G401 (cell line): ENCODE data around the gene SPPL2C. TPM values are rescaled to one million over a fixed set of nuclear protein-coding genes. Genes with fewer than 3 reads are reported as not detected.

Source experiments
- DNase-seq: peaks from one replicate; pipeline ENCODE4 v3.0.0-alpha.2; 2015; ENCODE audit warnings: low spot score
- in situ Hi-C: cut with HindIII; loops from 2 replicates; pipeline ENCODE4 v1.10.0; 2016; ENCODE audit warnings: low sequenced_read_pairs, mixed read lengths
- total RNA-seq: library from RNA; depleted of rRNA; stranded (reverse); fragments of >200 nt; shearing (Covaris generic); gene quantifications from 2 replicates; pipeline ENCODE4 v1.2.3, GENCODE V29; 2014; rRNA removed

Gene SPPL2C
- total RNA-seq: not detected in 2 replicates

- in situ Hi-C loops: no loop called here
- peak; percentile 10 for DNase-seq
These were observed at the start of gene SPPL2C for GRCh38 chr17:45844695-45845375. TSS of gene SPPL2C (plus strand) at chr17:45844881. CDS start at chr17:45844907, 26 bp downstream.

- DNase-seq: no peak
- in situ Hi-C loops: no loop called here
These were observed 43.9 kb upstream of the SPPL2C start for GRCh38 chr17:45800816-45801215.

GRCh38 chr17:45801421-45801820 is 43.3 kb upstream of the SPPL2C start:
- in situ Hi-C loops: no loop called here
- peak; percentile 78 for DNase-seq

GRCh38 chr17:45808845-45809244 is 35.8 kb upstream of the SPPL2C start:
- no peak for DNase-seq
- in situ Hi-C loops: no loop called here

GRCh38 chr17:45809499-45809898 is 35.2 kb upstream of the SPPL2C start:
- in situ Hi-C loops: no loop called here
- DNase-seq: peak; percentile 41

GRCh38 chr17:45812102-45812501 is 32.6 kb upstream of the SPPL2C start:
- DNase-seq: peak; percentile 66
- in situ Hi-C loops: no loop called here

GRCh38 chr17:45813048-45813725 is 31.5 kb upstream of the SPPL2C start:
- in situ Hi-C loops: no loop called here
- DNase-seq: no peak

- in situ Hi-C loops: no loop called here
- peak; percentile 95 for DNase-seq
These were observed 29.8 kb upstream of the SPPL2C start for GRCh38 chr17:45814622-45815606.

GRCh38 chr17:45815752-45816151 is 28.9 kb upstream of the SPPL2C start:
- in situ Hi-C loops: no loop called here
- no peak for DNase-seq

GRCh38 chr17:45818041-45818440 is 26.6 kb upstream of the SPPL2C start:
- in situ Hi-C loops: no loop called here
- no peak for DNase-seq

GRCh38 chr17:45818699-45819098 is 26.0 kb upstream of the SPPL2C start:
- peak; percentile 56 for DNase-seq
- in situ Hi-C loops: no loop called here

- in situ Hi-C loops: no loop called here
- no peak for DNase-seq
These were observed 25.0 kb upstream of the SPPL2C start for GRCh38 chr17:45819632-45820031.

- DNase-seq: peak; percentile 90
- in situ Hi-C loops: no loop called here
These were observed 24.5 kb upstream of the SPPL2C start for GRCh38 chr17:45820052-45820780.

- in situ Hi-C loops: no loop called here
These were observed 23.5 kb upstream of the SPPL2C start for GRCh38 chr17:45821147-45821546.

GRCh38 chr17:45823598-45823997 is 21.1 kb upstream of the SPPL2C start:
- DNase-seq: no peak
- in situ Hi-C loops: no loop called here

More at GRCh38 chr17:45821147-45821546, 23.5 kb upstream of the SPPL2C start:
- no peak for DNase-seq

- DNase-seq: no peak
- in situ Hi-C loops: no loop called here
These were observed 20.2 kb upstream of the SPPL2C start for GRCh38 chr17:45824475-45824874.

- in situ Hi-C loops: no loop called here
- DNase-seq: no peak
These were observed 19.7 kb upstream of the SPPL2C start for GRCh38 chr17:45824901-45825492.

- in situ Hi-C loops: no loop called here
- peak; percentile 61 for DNase-seq
These were observed 18.9 kb upstream of the SPPL2C start for GRCh38 chr17:45825792-45826191.
